Liver (tissue), 9 donors: ENCODE results near the gene MYO18B. TPM values are rescaled to one million over a fixed set of nuclear protein-coding genes. Genes with fewer than 3 reads are reported as not detected.

ENCODE experiments used
- DNase-seq: peaks from one replicate; pipeline ENCODE4 v3.0.0-alpha.2; 2017; ENCODE audit warnings: low spot score
- H3K27ac ChIP-seq, 2 donors: one replicate each; pipeline ENCODE4 v1.7.0; 2013; ENCODE audit warnings: inconsistent platforms in 2 of 2, low read length in 2 of 2, control low read depth in 1 of 2, low read depth in 1 of 2, mild to moderate bottlenecking in 1 of 2
- H3K27me3 ChIP-seq, 4 donors: one replicate each; pipeline versions ENCODE4 v1.6.1 to v1.7.0; 2013; ENCODE audit warnings: low read length in 3 of 4, inconsistent platforms in 1 of 4, mild to moderate bottlenecking in 1 of 4, moderate library complexity in 1 of 4; ENCODE audit not compliant: control insufficient read depth in 4 of 4, insufficient read depth in 4 of 4
- H3K36me3 ChIP-seq, 4 donors: one replicate each; pipeline versions ENCODE4 v1.6.1 to v1.7.0; 2013; ENCODE audit warnings: low read length in 3 of 4, mild to moderate bottlenecking in 3 of 4, low read depth in 1 of 4, moderate library complexity in 1 of 4; ENCODE audit not compliant: control insufficient read depth in 4 of 4, insufficient read depth in 3 of 4
- H3K4me1 ChIP-seq, 4 donors: one replicate each; pipeline versions ENCODE4 v1.6.1 to v1.7.0; 2013; ENCODE audit warnings: low read length in 3 of 4, mild to moderate bottlenecking in 3 of 4, moderate library complexity in 1 of 4; ENCODE audit not compliant: control insufficient read depth in 4 of 4, insufficient read depth in 4 of 4
- H3K4me3 ChIP-seq, 3 donors: one replicate each; pipeline versions ENCODE4 v1.6.1 to v1.7.0; 2013; ENCODE audit warnings: low read length in 3 of 3, control low read depth in 1 of 3, low read depth in 1 of 3, mild to moderate bottlenecking in 1 of 3
- H3K9ac ChIP-seq, 2 donors: one replicate each; pipeline ENCODE4 v1.7.0; 2013; ENCODE audit warnings: low read length in 2 of 2, mild to moderate bottlenecking in 2 of 2, moderate library complexity in 2 of 2, control low read depth in 1 of 2, low read depth in 1 of 2
- H3K9me3 ChIP-seq, 4 donors: one replicate each; pipeline versions ENCODE4 v1.6.1 to v1.7.0; 2013; ENCODE audit warnings: low read length in 3 of 4; ENCODE audit not compliant: control insufficient read depth in 4 of 4
- ATF3 ChIP-seq: IDR thresholded peaks from 2 replicates; pipeline ENCODE4 v1.6.1; 2016; ENCODE audit warnings: antibody characterized with exemption
- CTCF ChIP-seq: fragments of 150-350 bp; IDR thresholded peaks from 2 replicates; pipeline ENCODE4 v1.5.1; 2017; ENCODE audit warnings: improper control_type of control experiment, low read depth, low read length; ENCODE audit not compliant: missing input control
- EGR1 ChIP-seq, 2 donors: IDR thresholded peaks; 2 replicates each; pipeline ENCODE4 v1.6.1; 2016 to 2018; ENCODE audit warnings: antibody characterized with exemption in 2 of 2, low read depth in 2 of 2
- FOXA1 ChIP-seq: IDR thresholded peaks from 2 replicates; pipeline ENCODE4 v1.6.1; 2016; ENCODE audit warnings: antibody characterized with exemption
- FOXA2 ChIP-seq: IDR thresholded peaks from 2 replicates; pipeline ENCODE4 v1.6.1; 2016; ENCODE audit warnings: antibody characterized with exemption
- GABPA ChIP-seq, 2 donors: IDR thresholded peaks in 1 of 2; conservative IDR thresholded peaks in 1 of 2; 2 replicates each; pipeline ENCODE4 v1.6.1; 2016; ENCODE audit warnings: antibody characterized with exemption in 2 of 2, mild to moderate bottlenecking in 1 of 2, moderate library complexity in 1 of 2
- HNF4A ChIP-seq, 2 donors: conservative IDR thresholded peaks; 2 replicates each; pipeline ENCODE4 v1.6.1; 2016; ENCODE audit warnings: antibody characterized with exemption in 2 of 2, mild to moderate bottlenecking in 2 of 2
- HNF4G ChIP-seq: IDR thresholded peaks from 2 replicates; pipeline ENCODE4 v1.6.1; 2016; ENCODE audit warnings: antibody characterized with exemption
- JUND ChIP-seq, 2 donors: IDR thresholded peaks; 2 replicates each; pipeline ENCODE4 v1.6.1; 2016; ENCODE audit warnings: antibody characterized with exemption in 2 of 2
- MAX ChIP-seq: IDR thresholded peaks from 2 replicates; pipeline ENCODE4 v1.6.1; 2016; ENCODE audit warnings: antibody characterized with exemption
- NR2F2 ChIP-seq: IDR thresholded peaks from 2 replicates; pipeline ENCODE4 v1.6.1; 2016; ENCODE audit warnings: antibody characterized with exemption
- RAD21 ChIP-seq, 2 donors: IDR thresholded peaks; 2 replicates each; pipeline ENCODE4 v1.6.1; 2016; ENCODE audit warnings: antibody characterized with exemption in 2 of 2, mild to moderate bottlenecking in 2 of 2
- REST ChIP-seq: IDR thresholded peaks from 2 replicates; pipeline ENCODE4 v1.6.1; 2016; ENCODE audit warnings: antibody characterized with exemption, mild to moderate bottlenecking
- RXRA ChIP-seq, 2 donors: IDR thresholded peaks; 2 replicates each; pipeline ENCODE4 v1.6.1; 2017 to 2018; ENCODE audit warnings: antibody characterized with exemption in 2 of 2, mild to moderate bottlenecking in 1 of 2
- SP1 ChIP-seq: IDR thresholded peaks from 2 replicates; pipeline ENCODE4 v1.6.1; 2018; ENCODE audit warnings: antibody characterized with exemption, mild to moderate bottlenecking
- TAF1 ChIP-seq: conservative IDR thresholded peaks from 2 replicates; pipeline ENCODE4 v1.6.1; 2016; ENCODE audit warnings: antibody characterized with exemption, mild to moderate bottlenecking
- YY1 ChIP-seq: IDR thresholded peaks from 2 replicates; pipeline ENCODE4 v1.6.1; 2016; ENCODE audit warnings: antibody characterized with exemption, mild to moderate bottlenecking
- ZBTB33 ChIP-seq: IDR thresholded peaks from 2 replicates; pipeline ENCODE4 v1.6.1; 2016; ENCODE audit warnings: antibody characterized with exemption
- WGBS: extraction: QIAGEN DNeasy Blood & Tissue Kit; methylation state at CpG from one replicate; pipeline ENCODE4 v1.1.7; 2013; 5-methylcytosine and 5-hydroxymethylcytosine counted together
- polyA plus RNA-seq, 2 donors: library from polyadenylated mRNA; stranded (reverse) in 1 of 2; unstranded in 1 of 2; fragments of 200-250 nt in 1 of 2; fragments of >200 nt in 1 of 2; fragmentation: Nextera tagmentation in 1 of 2; extraction: Ambion mirVana in 1 of 2; gene quantifications; one replicate each; pipeline versions ENCODE4 v1.2.1 to v1.2.3, GENCODE V29; 2013 to 2015
- total RNA-seq, 2 donors: library from RNA; depleted of rRNA; stranded (reverse); fragments of >200 nt; gene quantifications; one replicate each; pipeline ENCODE4 v1.2.3, GENCODE V29; 2014
- donor health status: healthy.
- donor health status: healthy.
- donor health status: healthy.
- donor health status: healthy.
- donor health status: healthy.

Gene MYO18B
- total and polyA plus RNA-seq, 4 donors, result under 0.01 to 4.2 (median 0.02) TPM; not detected in 1

- H3K9me3 ChIP-seq, result no peaks in the 10 kb centered on the region
- 52% methylated on average over 7 of the region's 7 CpGs for WGBS
- no peak overlapping the region for H3K4me3 ChIP-seq
- H3K36me3 ChIP-seq, result no peaks in the 10 kb centered on the region
- TF ChIP-seq FOXA1 (no peak), MAX (no peak), CTCF (no peak), YY1 (no peak), FOXA2 (no peak), REST (no peak), NR2F2 (no peak), ZBTB33 (no peak), SP1 (no peak), GABPA (IDR thresholded peaks at IDR 0.05 in 1 of 2, conservative IDR thresholded peaks at IDR 0.05 in 1 of 2) (no peak), RAD21 (IDR thresholded peaks at IDR 0.05) (no peak), HNF4A (conservative IDR thresholded peaks at IDR 0.05) (no peak), JUND (IDR thresholded peaks at IDR 0.05) (no peak), ATF3 (no peak), HNF4G (no peak), RXRA (IDR thresholded peaks at IDR 0.05) (no peak), TAF1 (no peak), EGR1 (IDR thresholded peaks at IDR 0.05; ENCODE audit: low read depth in 2 of 2) (no peak)
- no peak for DNase-seq
- H3K4me1 ChIP-seq, result no peaks in the 10 kb centered on the region
- H3K27ac ChIP-seq, result no peak overlapping the region
- H3K9ac ChIP-seq, result no peak overlapping the region
- peaks cover 0 to 3% (median 0%) of the 10 kb centered on the region in 4 donors for H3K27me3 ChIP-seq
Measured at GRCh38 chr22:25841775-25842174, 99.8 kb downstream of the MYO18B start.
